Renal cortex interstitium (tissue), 3 donors: ENCODE results near the gene SYTL4. TPM values are rescaled to one million over a fixed set of nuclear protein-coding genes. Genes with fewer than 3 reads are reported as not detected.

Experiments used
- polyA plus RNA-seq, 3 donors: library from polyadenylated mRNA; unstranded; fragments of 120-200 nt; gene quantifications; one replicate each; pipeline ENCODE4 v1.2.1, GENCODE V29; 2013; ENCODE audit not compliant: insufficient read length in 3 of 3

The SYTL4 gene
- polyA plus RNA-seq, 3 donors: 18.6 to 24.2 (median 21.4) TPM

Other genes with a start within 250 kb of the SYTL4 start
- 1 to 10 TPM; 1.9 to 3.5 (median 2.6) TPM for gene TNMD, start 147.2 kb downstream of the SYTL4 start, polyA plus RNA-seq
- gene TSPAN6, start 95.3 kb downstream of the SYTL4 start, polyA plus RNA-seq: 100 to 1,000 TPM; 138 to 186 (median 151) TPM
- 10 to 100 TPM; 13.4 to 15.0 (median 14.3) TPM for gene SRPX2, start 87.9 kb downstream of the SYTL4 start, polyA plus RNA-seq
- gene CSTF2, start 88.3 kb upstream of the SYTL4 start, polyA plus RNA-seq: 10 to 100 TPM; 20.1 to 22.9 (median 22.6) TPM
- under 1 TPM; 0.69 to 0.90 (median 0.79) TPM for gene NOX1, start 142.2 kb upstream of the SYTL4 start, polyA plus RNA-seq
- gene XKRX, start 196.8 kb upstream of the SYTL4 start, polyA plus RNA-seq: under 1 TPM; 0.27 to 0.39 (median 0.31) TPM
- gene ARL13A, start 237.6 kb upstream of the SYTL4 start, polyA plus RNA-seq: under 1 TPM in 2 of 3 donors, not detected in 1; 0.09 to 0.42 TPM